NB4 (cell line): ENCODE measurements around the gene RAD17.

Experiments
- POLR2A ChIP-seq: IDR thresholded peaks from 2 replicates; pipeline ENCODE4 v1.6.1; 2011; ENCODE audit warnings: mild to moderate bottlenecking; ENCODE audit not compliant: insufficient read length; ENCODE audit errors: extremely low read depth
- TF ChIP-seq, protein P1 (sequence below): IDR thresholded peaks from one replicate; pipeline ENCODE4 v1.5.1; 2012; ENCODE audit warnings: low read depth, low read length

DNA sequence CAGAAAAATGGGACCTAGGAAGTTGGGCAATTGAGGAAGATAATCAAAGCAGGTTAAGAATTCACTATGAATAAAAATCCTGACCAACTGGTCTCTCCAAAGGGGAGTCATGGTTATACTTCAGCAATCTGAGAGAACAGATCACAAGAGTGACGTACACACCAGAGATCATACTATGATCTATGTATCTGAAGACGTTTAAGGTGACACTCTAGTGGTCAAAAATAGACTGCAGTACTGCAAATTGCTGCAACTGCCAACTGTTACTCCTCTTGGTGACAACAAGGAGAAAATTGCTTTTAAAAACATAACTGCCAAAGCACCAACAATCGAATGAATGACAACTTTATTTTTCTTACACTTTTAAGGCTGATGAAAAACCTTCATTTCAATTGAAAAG, 5.2 kb upstream of the RAD17 start:
- no peak for TF ChIP-seq POLR2A
- TF ChIP-seq, protein P1, sequence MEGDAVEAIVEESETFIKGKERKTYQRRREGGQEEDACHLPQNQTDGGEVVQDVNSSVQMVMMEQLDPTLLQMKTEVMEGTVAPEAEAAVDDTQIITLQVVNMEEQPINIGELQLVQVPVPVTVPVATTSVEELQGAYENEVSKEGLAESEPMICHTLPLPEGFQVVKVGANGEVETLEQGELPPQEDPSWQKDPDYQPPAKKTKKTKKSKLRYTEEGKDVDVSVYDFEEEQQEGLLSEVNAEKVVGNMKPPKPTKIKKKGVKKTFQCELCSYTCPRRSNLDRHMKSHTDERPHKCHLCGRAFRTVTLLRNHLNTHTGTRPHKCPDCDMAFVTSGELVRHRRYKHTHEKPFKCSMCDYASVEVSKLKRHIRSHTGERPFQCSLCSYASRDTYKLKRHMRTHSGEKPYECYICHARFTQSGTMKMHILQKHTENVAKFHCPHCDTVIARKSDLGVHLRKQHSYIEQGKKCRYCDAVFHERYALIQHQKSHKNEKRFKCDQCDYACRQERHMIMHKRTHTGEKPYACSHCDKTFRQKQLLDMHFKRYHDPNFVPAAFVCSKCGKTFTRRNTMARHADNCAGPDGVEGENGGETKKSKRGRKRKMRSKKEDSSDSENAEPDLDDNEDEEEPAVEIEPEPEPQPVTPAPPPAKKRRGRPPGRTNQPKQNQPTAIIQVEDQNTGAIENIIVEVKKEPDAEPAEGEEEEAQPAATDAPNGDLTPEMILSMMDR = no peak
